Measurements from ENCODE around the gene DOC2B. TPM values are rescaled to one million over a fixed set of nuclear protein-coding genes. Genes with fewer than 3 reads are reported as not detected.

DOC2B gene
- total and polyA plus RNA-seq, 2 of the 8 experiments (the other 6 are each of a cell fraction or from before 2014, with no cell fraction given): 1.3 to 3.3 TPM

GRCh38 chr17:214881-215331 is 33.5 kb upstream of the DOC2B start:
- TF ChIP-seq HDAC2 (IDR thresholded peaks at IDR 0.05; ENCODE audit: borderline replicate concordance in 1 of 2, low read depth in 2 of 2, low read length in 2 of 2) (no peak), CTCF (IDR thresholded peaks at IDR 0.05; ENCODE audit: control extremely low read depth in 1 of 3, insufficient read depth in 1 of 3, low read depth in 1 of 3, low read length in 3 of 3) (peak in 2 of 3 experiments; percentile 20 to 25; a peak in 3 of 4 replicates), RAD21 (IDR thresholded peaks at IDR 0.05 in 1 of 2, conservative IDR thresholded peaks at IDR 0.05 in 1 of 2; ENCODE audit: low read depth in 2 of 2, low read length in 2 of 2) (peak; percentile 39 to 50)
- Histone ChIP-seq H2BK12ac (ENCODE audit: low read depth, low read length) (no peak overlapping the region), H3K4ac (replicated peaks; ENCODE audit: insufficient read length, low read depth, low read length) (peak overlapping the region; percentile 44), H4K91ac (replicated peaks; ENCODE audit: insufficient read length, low read length) (peak overlapping the region; percentile 79), H3K9ac (replicated peaks in 1 of 4; ENCODE audit: extremely low read depth in 1 of 4, low read depth in 3 of 4, low read length in 3 of 4) (no peak overlapping the region), H2AK5ac (ENCODE audit: low read depth, low read length) (0 out of 2 replicates have a peak overlapping the region, but pooled peaks have one; percentile 65), H3K36me3 (ENCODE audit: control insufficient read depth in 2 of 4, insufficient read depth in 4 of 4, low read length in 3 of 4) (peaks cover 0 to 5% (median 0%) of the 10 kb centered on the region in 4 experiments; a peak in 2 of 8 replicates), H4K8ac (ENCODE audit: extremely low read depth, insufficient read depth, low read length) (peak overlapping the region; percentile 82), H2BK20ac (ENCODE audit: low read length) (no peak overlapping the region), H4K20me1 (replicated peaks in 1 of 2; ENCODE audit: control insufficient read depth in 1 of 2, insufficient read depth in 2 of 2, low read length in 2 of 2) (no peaks in the 10 kb centered on the region), H3K56ac (replicated peaks; ENCODE audit: insufficient read length, low read depth, low read length) (no peak overlapping the region), H3K27me3 (replicated peaks in 1 of 4; ENCODE audit: control insufficient read depth in 3 of 4, extremely low read depth in 1 of 4, insufficient read depth in 3 of 4, low read length in 3 of 4) (no peaks in the 10 kb centered on the region), H3K27ac (ENCODE audit: low read depth, low read length) (no peak overlapping the region), H2BK120ac (replicated peaks; ENCODE audit: low read depth, low read length) (no peak overlapping the region), H3K79me1 (ENCODE audit: low read depth, low read length) (no peaks in the 10 kb centered on the region), H3K23me2 (ENCODE audit: low read depth, low read length) (peaks cover 5% of the 10 kb centered on the region), H2BK5ac (ENCODE audit: low read depth, low read length) (no peak overlapping the region), H3K18ac (ENCODE audit: extremely low read depth, low read length) (no peak overlapping the region), H3K4me3 (ENCODE audit: extremely low read depth in 1 of 4, insufficient read depth in 2 of 4, low read depth in 3 of 4, low read length in 4 of 4) (peak overlapping the region; percentile 48 to 67 (median 60)), H2BK15ac (ENCODE audit: low read length) (no peak overlapping the region), H3K23ac (ENCODE audit: insufficient read length) (no peak overlapping the region), H3K79me2 (ENCODE audit: control insufficient read depth in 1 of 2, insufficient read depth in 2 of 2, low read length in 2 of 2) (no peaks in the 10 kb centered on the region), H2AFZ (ENCODE audit: low read length) (no peak overlapping the region), H3K4me2 (ENCODE audit: insufficient read depth in 1 of 2, low read depth in 2 of 2, low read length in 2 of 2) (peak overlapping the region; percentile 82 to 86), H4K5ac (ENCODE audit: insufficient read length, low read depth, low read length) (no peak overlapping the region), H3K4me1 (replicated peaks in 1 of 4; ENCODE audit: control insufficient read depth in 3 of 4, insufficient read depth in 4 of 4, low read length in 3 of 4) (peaks cover 2 to 7% (median 3%) of the 10 kb centered on the region in 4 experiments; a peak in 5 of 7 replicates), H3K14ac (ENCODE audit: insufficient read length) (no peak overlapping the region), H3K9me3 (ENCODE audit: insufficient read depth in 2 of 2, low read depth in 1 of 2, low read length in 1 of 2) (peaks cover 0 to 3% of the 10 kb centered on the region in 2 experiments; a peak in 1 of 4 replicates)
- DNase-seq (ENCODE audit: low read depth in 1 of 2, low spot score in 2 of 2) (no peak), FAIRE-seq (no peak)
- ChIA-PET CTCF (ENCODE audit: partially characterized antibody) (interaction anchor here (0.9 to 1.1 kb wide), 2 partner anchors 9 to 93 kb away, joined by 3 read pairs; no protein-coding TSS in a partner anchor), POLR2A (ENCODE audit: partially characterized antibody) (interaction anchor here (0.6 to 0.8 kb wide), 2 partner anchors 8 to 354 kb away, joined by 3 to 5 read pairs; no protein-coding TSS in a partner anchor)
- 89% methylated on average over 8 of the region's 10 CpGs; no CpG with 5 or more reads in 1 of the 2 experiments for WGBS, 2 experiments (ENCODE audit: extremely low coverage in 1 of 2, insufficient coverage in 1 of 2, insufficient read length in 1 of 2, insufficient replicate concordance in 2 of 2, low coverage in 1 of 2, low lambda C conversion rate in 2 of 2, missing lambda C conversion rate in 1 of 2)

All from H1 (cell line).